OCI-LY7 (cell line): ENCODE results near the gene PIK3C2B. TPM values are rescaled to one million over a fixed set of nuclear protein-coding genes. Genes with fewer than 3 reads are reported as not detected.

Experiments used
- BruUV-seq: library from RNA; stranded (reverse); fragments of 400-500 nt; replicated peaks from 2 replicates; lab custom pipeline; 2021; lab: Mats Ljungman, UMichigan
- CTCF ChIA-PET: fragments of 300-600 bp; sonication (Branson Sonifier 250); formaldehyde crosslinking; loops from one replicate; lab custom pipeline; 2022; ENCODE audit warnings: antibody characterized with exemption; ENCODE audit not compliant: unreplicated experiment; lab: Charles Lee
- POLR2A ChIA-PET: fragments of 300-600 bp; sonication (Branson Sonifier 250); formaldehyde crosslinking; loops from one replicate; lab custom pipeline; 2022; ENCODE audit warnings: antibody characterized with exemption; lab: Charles Lee
- DNase-seq: peaks from one replicate; pipeline ENCODE4 v3.0.0-alpha.2; 2015; ENCODE audit warnings: low spot score
- H2AFZ ChIP-seq: fragments of 200-600 bp; sonication (generic), shearing (Covaris generic); 2 replicates; pipeline ENCODE4 v1.6.1; 2014; ENCODE audit warnings: mild to moderate bottlenecking, antibody characterized with exemption, low read length, moderate library complexity
- H3K27ac ChIP-seq: fragments of 200-600 bp; sonication (generic); 2 replicates; pipeline ENCODE4 v1.5.1; 2014; ENCODE audit warnings: mixed run types, low read depth, mild to moderate bottlenecking, moderate library complexity, low read length, inconsistent platforms; ENCODE audit not compliant: poor library complexity, severe bottlenecking
- H3K36me3 ChIP-seq: fragments of 200-600 bp; sonication (generic); 2 replicates; pipeline ENCODE4 v1.6.1; 2014; ENCODE audit warnings: mild to moderate bottlenecking, antibody characterized with exemption, low read length, moderate library complexity, mixed read lengths; ENCODE audit not compliant: insufficient read depth
- H3K4me1 ChIP-seq: fragments of 200-600 bp; sonication (generic); 2 replicates; pipeline ENCODE4 v1.5.1; 2014; ENCODE audit warnings: mild to moderate bottlenecking, low read length; ENCODE audit not compliant: insufficient read depth, poor library complexity, severe bottlenecking
- H3K4me2 ChIP-seq: fragments of 200-600 bp; sonication (generic); 2 replicates; pipeline ENCODE4 v1.6.1; 2014; ENCODE audit warnings: mild to moderate bottlenecking, low read length
- H3K4me3 ChIP-seq: fragments of 200-600 bp; sonication (generic); 2 replicates; pipeline ENCODE4 v1.5.1; 2014; ENCODE audit warnings: mild to moderate bottlenecking, low read depth, low read length; ENCODE audit not compliant: poor library complexity, severe bottlenecking
- H3K79me2 ChIP-seq: fragments of 200-600 bp; sonication (generic); 2 replicates; pipeline ENCODE4 v1.6.1; 2016; ENCODE audit warnings: low read depth, mild to moderate bottlenecking, low read length, moderate library complexity, mixed read lengths; ENCODE audit not compliant: insufficient read depth
- H3K9me2 ChIP-seq: fragments of 200-600 bp; sonication (generic); 2 replicates; pipeline ENCODE4 v1.6.1; 2016; ENCODE audit warnings: mild to moderate bottlenecking, low read length, mixed read lengths; ENCODE audit not compliant: insufficient read depth
- H3K9me3 ChIP-seq: fragments of 200-600 bp; sonication (generic); 2 replicates; pipeline ENCODE4 v1.6.1; 2014; ENCODE audit warnings: mild to moderate bottlenecking, mixed run types, low read length, mixed read lengths
- H4K20me1 ChIP-seq: fragments of 200-600 bp; sonication (generic); 2 replicates; pipeline ENCODE4 v1.6.1; 2014; ENCODE audit warnings: mild to moderate bottlenecking, antibody characterized with exemption, low read length, moderate library complexity, mixed read lengths; ENCODE audit not compliant: insufficient read depth
- CTCF ChIP-seq: fragments of 200-600 bp; sonication (generic); conservative IDR thresholded peaks from 2 replicates; pipeline ENCODE4 v1.5.1; 2014; ENCODE audit warnings: mild to moderate bottlenecking, antibody characterized with exemption, low read length, moderate library complexity, mixed read lengths
- EZH2phosphoT487 ChIP-seq: fragments of 200-600 bp; sonication (generic); IDR thresholded peaks from 2 replicates; pipeline ENCODE4 v1.6.1; 2018; ENCODE audit warnings: low read depth, borderline replicate concordance, mild to moderate bottlenecking, mixed run types, antibody characterized with exemption, low read length, moderate library complexity, mixed read lengths
- intact Hi-C: fragments of 100-400 bp; cut with micrococcal nuclease; formaldehyde crosslinking; loops from one replicate; pipeline ENCODE4 v1.10.0; 2022; ENCODE audit not compliant: unreplicated experiment
- total RNA-seq, 2 experiments: library from RNA; depleted of rRNA in 1 of 2; stranded (reverse); fragments of >200 nt in 1 of 2; shearing (Covaris generic) in 1 of 2; gene quantifications; 2 replicates each; pipeline ENCODE4 v1.2.3, GENCODE V29; 2014 to 2022

Gene PIK3C2B
- total RNA-seq, 2 experiments from 2014 or later, result 12.5 to 43.9 TPM

GRCh38 chr1:204528241-204528640 is 33.6 kb upstream of the PIK3C2B start:
- peaks cover 100% of the 10 kb centered on the region for H3K36me3 ChIP-seq
- H3K4me2 ChIP-seq, result peak overlapping the region; percentile 31
- intact Hi-C loops, result loop anchor here (2.0 to 10.0 kb wide), 3 partner anchors 37 to 763 kb away; partner anchors contain the start of gene LAX1
- H3K4me3 ChIP-seq, result no peak overlapping the region
- CTCF ChIA-PET, result interaction anchor here (0.9 kb wide), 1 partner anchor 16 kb away, joined by 6 read pairs; no protein-coding TSS in a partner anchor
- peak overlapping the region; percentile 71 for H3K27ac ChIP-seq
- H3K9me3 ChIP-seq, result peaks cover 17% of the 10 kb centered on the region; the same call in 1 of the 2 replicates
- H4K20me1 ChIP-seq, result peaks cover 13% of the 10 kb centered on the region; the same call in 1 of the 2 replicates
- H3K4me1 ChIP-seq, result peaks cover 82% of the 10 kb centered on the region
- DNase-seq, result no peak
- no peak overlapping the region for H2AFZ ChIP-seq
- POLR2A ChIA-PET, result interaction anchor here (0.6 to 8.8 kb wide), 9 partner anchors 10 to 1022 kb away, joined by 3 to 131 read pairs (median 4); partner anchors contain the start of genes MDM4 and PIK3C2B
- H3K9me2 ChIP-seq, result no peaks in the 10 kb centered on the region
- no TSS peak for BruUV-seq
- peaks cover 98% of the 10 kb centered on the region for H3K79me2 ChIP-seq
- TF ChIP-seq CTCF, result no peak
- no peak for TF ChIP-seq EZH2phosphoT487

GRCh38 chr1:204524986-204525385 is 30.4 kb upstream of the PIK3C2B start:
- Histone ChIP-seq H3K36me3 (peaks cover 82% of the 10 kb centered on the region), H3K27ac (peak overlapping the region; percentile 71)
- POLR2A ChIA-PET, result interaction anchor here (1.0 to 8.8 kb wide), 7 partner anchors 8 to 55 kb away, joined by 3 to 131 read pairs (median 4); partner anchors contain the start of gene MDM4

More at GRCh38 chr1:204524986-204525385, 30.4 kb upstream of the PIK3C2B start:
- peak overlapping the region; percentile 28 for H3K4me3 ChIP-seq
- H3K9me3 ChIP-seq, result peaks cover 23% of the 10 kb centered on the region; the same call in 1 of the 2 replicates
- H3K4me2 ChIP-seq, result peak overlapping the region; percentile 49
- H3K79me2 ChIP-seq, result peaks cover 91% of the 10 kb centered on the region
- CTCF ChIA-PET, result no interaction called here
- no peaks in the 10 kb centered on the region for H3K9me2 ChIP-seq
- no peak for DNase-seq
- TF ChIP-seq EZH2phosphoT487, result no peak
- TF ChIP-seq CTCF, result 0 out of 2 replicates have a peak, but pooled peaks have one; percentile 10
- intact Hi-C loops, result loop anchor here (5.0 to 10.0 kb wide), 3 partner anchors 590 to 1527 kb away; partner anchors contain the start of genes LAX1 and RHEX
- peaks cover 4% of the 10 kb centered on the region; the same call in 1 of the 2 replicates for H4K20me1 ChIP-seq
- BruUV-seq, result no TSS peak
- H3K4me1 ChIP-seq, result peaks cover 95% of the 10 kb centered on the region
- H2AFZ ChIP-seq, result no peak overlapping the region
